HG02763 (cell line): ENCODE measurements around the gene DNAJB1.
"Not testable (repeated sequence)": the region's sequence is repeated elsewhere in the genome, so short reads cannot be mapped to it uniquely, and the experiment has no call there.

ENCODE experiments used
- ATAC-seq: cut with Tn5 transposase; IDR thresholded peaks from one replicate; pipeline ENCODE4 v1.9.1; 2021; ENCODE audit warnings: mild to moderate bottlenecking, moderate library complexity; ENCODE audit not compliant: unreplicated experiment

Gene DNAJB1

DNA sequence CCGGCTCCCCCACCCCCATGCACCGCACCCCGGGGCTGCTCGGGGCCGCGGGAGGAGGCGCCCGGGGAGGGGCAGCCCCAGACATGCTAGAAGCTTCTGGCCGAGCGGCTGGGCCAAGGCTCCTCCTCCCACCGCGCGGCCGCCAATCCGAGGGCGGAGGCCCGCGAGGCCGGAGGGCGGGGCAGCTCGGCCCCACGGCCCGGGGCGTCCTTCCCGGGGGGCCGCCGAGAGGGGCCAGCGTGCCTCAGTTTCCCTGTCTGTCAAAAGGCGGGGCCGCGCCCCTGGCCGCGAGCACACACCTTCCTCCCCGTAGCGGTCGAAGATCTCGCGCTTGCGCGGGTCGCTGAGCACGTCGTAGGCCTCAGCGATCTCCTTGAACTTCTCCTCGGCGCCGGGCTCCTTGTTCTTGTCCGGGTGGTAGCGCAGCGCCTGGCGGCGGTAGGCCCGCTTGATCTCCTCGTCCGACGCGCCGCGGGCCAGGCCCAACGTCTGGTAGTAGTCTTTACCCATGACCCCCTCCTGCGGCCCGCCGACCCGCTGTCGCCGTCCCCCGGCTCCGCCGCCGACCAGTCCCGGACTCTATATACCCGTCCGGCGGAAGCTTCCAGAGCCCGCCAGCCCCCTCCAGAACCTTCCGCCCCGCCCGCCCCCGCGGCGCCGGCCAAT, at the start of gene DNAJB1:
Gene DNAJB1, minus strand, starts transcription at position 558 of the 666 bp plus-strand sequence. Its CDS starts 48 bp downstream, at position 510.
- ATAC-seq = peak; percentile 71

- ATAC-seq = no peak
Measured at GRCh38 chr19:14567079-14567478, 48.9 kb upstream of the DNAJB1 start.

GRCh38 chr19:14566712-14567077, 48.5 kb upstream of the DNAJB1 start:
- no peak for ATAC-seq

DNA sequence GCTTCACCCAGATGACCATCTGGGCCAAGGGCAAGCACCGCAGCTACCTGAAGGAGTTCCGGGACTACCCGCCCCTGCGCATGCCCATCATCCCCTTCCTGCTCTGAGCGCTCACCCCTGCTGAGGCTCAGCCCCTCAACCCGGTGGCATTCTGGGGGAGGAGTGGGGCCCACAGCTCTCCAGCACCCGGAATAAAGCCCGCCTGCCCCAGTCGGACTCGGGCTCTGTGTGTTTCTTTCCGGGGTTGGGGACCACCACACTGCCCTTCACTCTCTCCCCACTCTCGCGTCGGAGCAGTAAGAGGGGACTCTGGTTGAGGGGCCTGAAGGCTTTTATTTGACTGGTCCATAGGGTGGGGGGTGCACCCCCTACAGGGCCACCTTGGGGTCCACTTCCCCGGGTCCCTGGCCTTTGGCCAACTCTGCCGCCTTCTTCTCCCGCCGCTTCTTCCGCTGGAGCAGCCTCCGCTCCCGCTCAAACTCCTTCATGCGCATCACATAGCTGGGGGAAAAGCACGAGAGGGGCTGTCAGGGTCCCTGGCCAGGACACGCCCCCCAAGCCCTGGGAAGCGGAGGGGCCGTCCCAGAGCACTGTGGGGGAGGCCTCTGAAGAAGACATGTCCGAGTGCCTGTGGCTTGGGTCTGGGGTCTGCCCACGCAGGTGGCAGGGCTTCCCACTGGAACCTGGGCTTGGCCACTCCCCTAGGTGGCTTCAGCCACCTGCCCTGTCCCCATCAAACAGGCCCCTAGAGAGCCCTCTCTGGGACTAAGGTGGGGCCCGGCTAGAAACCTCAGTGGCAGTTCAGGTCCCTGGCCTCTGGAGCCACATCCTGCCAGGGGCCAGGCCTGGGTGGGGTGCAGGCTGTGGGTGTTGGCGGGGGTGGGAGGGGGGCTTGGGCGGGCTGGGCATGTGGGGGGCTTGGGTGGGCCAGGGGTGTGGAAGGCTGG, 47.8 kb upstream of the DNAJB1 start:
- no peak for ATAC-seq

DNA sequence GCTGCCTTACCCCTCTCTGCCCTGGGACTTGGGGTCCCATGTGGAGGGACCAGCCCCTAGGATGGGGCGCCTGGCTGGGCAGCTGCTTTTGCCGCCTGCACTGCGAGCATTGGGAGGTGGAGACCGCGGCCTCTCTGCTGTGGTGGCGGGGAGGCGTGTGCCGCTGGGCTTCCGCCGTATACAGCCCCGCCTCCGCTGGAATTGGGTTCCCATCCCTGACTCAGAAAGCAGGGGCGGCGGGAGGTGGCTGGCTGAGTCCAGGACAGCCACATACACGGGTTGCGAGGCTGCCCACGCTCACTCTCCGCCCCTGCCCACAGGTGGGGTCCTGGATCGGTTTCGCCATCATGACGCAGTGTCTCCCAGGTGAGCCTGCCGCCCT, 47.1 kb upstream of the DNAJB1 start:
- no peak for ATAC-seq

DNA sequence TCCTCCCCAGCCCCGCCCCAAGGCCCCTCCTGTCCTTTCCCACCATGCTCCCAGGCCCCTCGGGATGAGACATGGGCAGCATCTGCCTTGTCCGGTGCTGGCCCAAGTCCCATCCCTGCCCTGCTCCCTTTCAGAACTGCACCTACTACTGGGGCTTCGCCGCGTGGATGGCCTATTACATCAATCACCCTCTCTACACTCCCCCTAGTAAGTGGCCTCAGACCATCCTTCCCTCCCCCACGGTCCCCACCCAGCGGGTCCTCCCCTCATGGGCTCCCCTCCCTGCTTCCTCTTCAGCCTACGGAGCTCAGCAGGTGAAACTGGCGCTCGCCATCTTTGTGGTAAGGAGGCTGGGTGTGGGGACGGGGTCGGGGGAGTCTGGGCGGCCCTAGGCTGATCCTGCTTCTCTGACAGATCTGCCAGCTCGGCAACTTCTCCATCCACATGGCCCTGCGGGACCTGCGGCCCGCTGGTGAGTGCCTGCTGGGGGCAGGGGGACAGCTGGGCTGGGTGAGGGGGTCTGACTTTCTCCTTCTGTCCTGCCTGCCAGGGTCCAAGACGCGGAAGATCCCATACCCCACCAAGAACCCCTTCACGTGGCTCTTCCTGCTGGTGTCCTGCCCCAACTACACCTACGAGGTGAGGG, 46.6 kb upstream of the DNAJB1 start:
- ATAC-seq = not testable (repeated sequence)

DNA sequence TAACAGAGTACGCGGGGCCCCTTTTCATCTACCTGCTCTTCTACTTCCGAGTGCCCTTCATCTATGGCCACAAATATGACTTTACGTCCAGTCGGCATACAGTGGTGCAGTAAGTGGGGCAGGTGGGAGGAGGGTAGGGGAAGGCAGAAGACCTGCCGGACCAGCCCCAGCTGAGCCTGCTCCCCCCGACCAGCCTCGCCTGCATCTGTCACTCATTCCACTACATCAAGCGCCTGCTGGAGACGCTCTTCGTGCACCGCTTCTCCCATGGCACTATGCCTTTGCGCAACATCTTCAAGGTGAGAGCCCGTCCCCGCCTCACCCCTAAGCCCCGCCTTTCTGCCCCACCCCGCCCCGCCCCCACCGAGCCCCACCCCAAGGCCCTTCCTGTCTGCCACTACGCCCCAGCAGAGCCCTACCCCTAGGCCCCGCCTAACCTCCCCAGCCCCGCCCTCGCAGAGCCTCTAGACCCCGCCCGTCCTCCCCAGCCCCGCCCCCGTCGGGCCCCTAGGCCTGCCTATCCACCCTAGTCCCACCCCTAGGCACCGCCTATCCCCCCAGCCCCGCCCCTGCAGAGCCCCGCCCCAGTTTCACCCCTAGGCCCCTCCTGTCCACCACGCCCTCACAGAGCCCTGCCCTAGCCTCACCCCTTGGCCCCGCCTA, 45.9 kb upstream of the DNAJB1 start:
- ATAC-seq = no peak

DNA sequence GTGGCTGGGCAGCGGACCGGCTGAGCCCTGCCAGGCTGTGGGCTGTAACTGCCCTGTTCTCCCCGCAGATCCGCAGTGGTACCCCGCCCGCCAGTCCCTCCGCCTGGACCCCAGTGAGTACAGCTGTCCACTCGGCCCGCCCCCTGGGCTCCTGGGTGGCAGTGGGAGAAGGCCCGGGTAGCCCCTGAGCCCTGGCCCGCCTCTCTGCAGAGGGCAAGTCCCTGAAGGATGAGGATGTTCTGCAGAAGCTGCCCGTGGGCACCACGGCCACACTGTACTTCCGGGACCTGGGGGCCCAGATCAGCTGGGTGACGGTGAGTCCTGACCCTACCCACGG, 45.4 kb upstream of the DNAJB1 start:
- no peak for ATAC-seq

GRCh38 chr19:14562660-14563589, 44.7 kb upstream of the DNAJB1 start:
- ATAC-seq = no peak

GRCh38 chr19:14561847-14562351, 43.7 kb upstream of the DNAJB1 start:
- ATAC-seq = no peak

- no peak for ATAC-seq
Measured at GRCh38 chr19:14561249-14561648, 43.1 kb upstream of the DNAJB1 start.

GRCh38 chr19:14560776-14561108, 42.5 kb upstream of the DNAJB1 start:
- ATAC-seq = no peak

DNA sequence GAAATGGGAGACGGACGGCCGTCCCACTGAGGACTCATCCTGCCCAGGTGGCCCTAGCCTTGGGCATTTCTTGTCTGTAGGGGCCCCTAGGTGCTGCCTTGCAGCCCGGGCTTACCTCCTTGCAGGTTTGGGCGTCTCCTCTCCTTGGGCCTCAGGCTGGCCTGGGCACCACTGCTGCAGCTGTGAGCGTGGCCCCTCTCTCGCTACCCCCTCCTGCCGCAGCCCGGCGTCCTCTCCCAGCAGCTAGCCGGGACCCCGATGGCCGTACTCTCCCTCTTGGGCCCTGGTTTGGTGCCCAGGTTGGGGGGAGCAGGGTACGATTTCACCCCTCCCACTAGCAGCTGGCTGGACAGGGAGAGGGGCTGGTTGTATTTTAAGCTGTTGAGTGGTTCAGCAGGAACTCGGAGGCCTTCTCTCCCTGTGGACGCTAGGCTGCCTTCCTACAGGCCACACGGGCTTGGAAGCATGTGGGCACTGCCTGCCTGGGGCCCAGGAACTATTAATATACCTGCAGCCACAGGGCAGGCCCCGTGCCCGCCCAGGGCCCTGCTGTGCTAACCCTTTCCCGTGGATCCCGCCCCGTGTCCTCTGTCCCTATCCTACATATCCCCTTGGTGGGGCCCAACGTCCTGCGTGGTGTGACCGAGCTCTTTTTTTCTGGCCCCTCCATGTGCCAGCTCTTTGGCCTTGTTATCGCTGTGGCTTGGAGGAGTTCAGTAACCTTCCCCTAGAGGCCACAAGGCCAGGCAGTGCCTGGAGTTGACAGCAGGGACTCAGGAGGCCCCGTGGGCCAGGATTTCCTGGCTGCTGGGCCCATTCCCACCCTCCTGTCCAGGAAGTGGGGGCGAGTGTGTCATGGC, 41.9 kb upstream of the DNAJB1 start:
- ATAC-seq = no peak

- no peak for ATAC-seq
Measured at GRCh38 chr19:14558370-14559066, 40.3 kb upstream of the DNAJB1 start.

DNA sequence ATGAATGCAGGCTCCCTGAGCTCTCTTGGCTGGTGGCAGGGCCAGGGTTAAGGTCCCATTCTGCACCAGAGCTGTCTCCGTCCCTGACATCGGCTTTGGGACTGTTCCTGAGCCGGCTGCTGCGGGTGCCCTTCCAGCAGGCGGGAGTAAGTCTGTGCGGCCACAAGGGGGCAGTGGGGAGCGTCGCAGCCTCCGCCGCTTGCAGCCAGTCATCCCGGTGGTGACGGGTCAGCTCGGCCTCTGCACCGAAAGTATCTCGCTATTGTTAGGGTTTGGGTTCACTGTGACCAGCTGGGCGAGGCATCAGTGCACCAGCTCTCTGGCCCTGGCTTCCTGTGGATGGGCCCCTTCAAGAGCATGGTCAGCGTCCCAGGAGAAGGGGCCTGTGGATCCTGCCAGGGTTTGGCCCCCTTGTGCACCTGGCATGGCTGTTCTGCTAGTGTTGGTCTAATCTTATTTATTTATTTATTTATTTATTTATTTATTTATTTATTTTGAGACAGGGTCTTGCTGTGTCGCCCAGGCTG, 38.5 kb upstream of the DNAJB1 start:
- ATAC-seq = no peak

DNA sequence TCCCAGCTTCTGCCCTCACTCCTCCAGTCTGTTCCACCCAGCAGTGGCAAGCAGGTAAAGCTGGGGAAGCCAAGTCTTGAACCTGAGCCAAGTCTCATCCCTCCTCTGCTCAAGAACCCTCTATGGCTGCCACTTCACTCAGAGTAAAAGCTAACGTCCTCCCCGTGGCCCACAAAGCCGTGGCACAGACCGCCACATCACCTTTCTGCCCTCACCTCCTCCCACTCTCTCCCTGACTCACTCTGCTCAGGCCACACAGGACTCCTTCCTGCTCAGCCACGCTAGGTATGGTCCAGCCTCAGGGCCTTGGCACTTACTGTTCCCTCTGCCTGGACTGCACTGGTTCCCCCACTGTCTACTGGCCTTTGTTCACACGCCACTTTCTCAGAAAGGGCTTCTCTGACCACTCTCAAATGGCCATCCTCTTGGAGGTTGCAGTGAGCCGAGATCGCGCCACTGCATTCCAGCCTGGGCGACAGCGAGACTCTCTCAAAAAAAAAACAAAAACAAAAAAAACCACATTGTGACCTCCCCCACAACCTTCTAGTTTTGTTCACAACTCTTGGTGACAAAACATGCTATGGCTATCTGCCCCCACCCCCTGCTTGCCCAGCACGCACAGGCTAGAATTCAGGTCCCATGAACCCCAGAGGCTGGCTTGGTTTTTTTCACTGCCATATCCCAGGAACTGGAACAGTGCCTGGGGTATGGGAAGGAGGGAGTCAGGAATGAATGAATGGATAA, 37.9 kb upstream of the DNAJB1 start:
- ATAC-seq = no peak

DNA sequence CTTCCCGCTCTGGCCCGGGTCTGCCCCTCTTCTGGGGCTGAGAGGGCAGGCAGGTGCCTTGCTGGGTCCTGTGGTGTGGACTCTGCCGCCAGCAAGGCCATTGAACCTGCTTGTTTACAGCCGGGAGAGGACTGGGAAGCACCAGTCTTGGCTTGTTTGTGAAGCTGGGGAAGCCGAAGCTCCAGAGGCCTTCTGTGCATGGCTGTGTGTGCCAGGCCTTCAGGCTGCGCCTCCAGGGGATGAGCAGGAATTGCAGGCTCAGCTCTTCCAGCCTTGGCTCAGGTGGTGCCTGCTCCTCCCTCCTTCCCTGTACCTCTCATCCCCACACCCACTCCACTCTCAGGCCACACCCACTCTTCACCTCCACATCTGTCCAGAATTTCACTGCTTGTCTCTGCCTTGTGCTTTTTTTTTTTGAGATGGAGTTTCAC, 36.2 kb upstream of the DNAJB1 start:
- ATAC-seq = no peak

GRCh38 chr19:14553939-14554243, 35.7 kb upstream of the DNAJB1 start:
- ATAC-seq = no peak
